GM12892 (cell line): ENCODE results near the gene NPIPB8.
"Not testable (repeated sequence)": the region's sequence is repeated elsewhere in the genome, so short reads cannot be mapped to it uniquely, and the experiment has no call there.

Experiments used
- POLR2A ChIP-seq: IDR thresholded peaks from 2 replicates; pipeline ENCODE4 v1.6.1; 2011; ENCODE audit warnings: low read depth, low read length, control low read depth
- POLR2AphosphoS5 ChIP-seq: IDR thresholded peaks from 2 replicates; pipeline ENCODE4 v1.6.1; 2011; ENCODE audit warnings: low read depth, low read length, control low read depth
- TAF1 ChIP-seq: IDR thresholded peaks from 2 replicates; pipeline ENCODE4 v1.6.1; 2011; ENCODE audit warnings: low read depth, mild to moderate bottlenecking, control low read depth, low read length, borderline replicate concordance

DNA sequence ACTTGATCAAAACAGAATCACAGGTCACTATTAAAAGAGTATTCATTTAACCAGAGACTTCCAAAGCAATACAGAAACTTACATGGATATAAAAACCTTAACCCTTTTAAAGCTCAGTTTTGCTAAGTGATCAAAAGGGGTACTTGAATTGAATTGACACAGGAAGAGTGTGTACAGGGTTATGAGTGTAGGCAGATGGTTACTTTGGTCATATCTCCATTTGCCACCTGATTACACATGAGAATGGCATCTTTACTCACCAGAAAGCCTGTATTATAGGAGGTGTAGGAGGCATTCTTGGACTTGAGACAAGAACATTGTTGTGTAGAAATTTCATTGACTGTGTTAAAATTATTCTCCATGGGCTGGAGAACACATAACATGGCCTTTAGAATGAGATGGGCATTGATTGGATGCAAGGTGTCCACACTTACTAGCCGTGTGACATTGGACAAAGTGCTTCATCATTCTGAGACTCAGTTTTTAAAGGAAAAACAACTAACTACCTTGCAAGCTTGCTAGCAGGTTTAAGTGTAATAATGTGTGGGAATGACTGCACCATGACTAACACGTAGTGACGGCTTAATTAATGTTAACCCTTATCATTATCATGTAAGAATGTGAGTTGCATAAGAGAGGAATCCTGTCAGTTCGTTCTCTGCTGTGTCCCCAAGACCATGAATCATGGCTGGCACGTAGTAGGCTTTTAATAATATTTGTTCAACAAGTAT, 1.6 kb upstream of the NPIPB8 start:
- not testable (repeated sequence) for TF ChIP-seq POLR2A, POLR2AphosphoS5, TAF1
